Measurements from ENCODE around the gene UNC5CL. TPM values are rescaled to one million over a fixed set of nuclear protein-coding genes. Genes with fewer than 3 reads are reported as not detected.

Gene UNC5CL
- total RNA-seq, 1 experiment from 2014 or later = 2.2 TPM

DNA sequence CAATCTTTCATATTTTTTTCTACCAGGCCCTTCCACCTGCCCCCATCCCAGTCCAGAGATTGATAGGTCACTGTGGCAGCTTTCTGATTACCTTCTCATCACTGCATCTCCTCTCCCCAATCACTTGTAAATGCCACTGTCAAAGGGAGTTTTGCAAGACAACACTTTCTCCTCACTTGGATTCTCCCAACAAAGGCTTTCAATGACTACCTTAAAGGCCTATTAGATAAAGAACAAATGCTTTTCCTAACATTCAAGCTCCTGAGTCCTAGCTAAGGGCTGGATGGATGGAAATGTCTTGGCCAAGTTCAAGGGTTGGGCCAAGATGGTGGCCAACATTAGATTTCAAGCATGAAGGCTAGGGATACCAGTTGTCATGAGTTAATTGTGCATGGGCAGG, 55.3 kb downstream of the UNC5CL start:
- H3K4me1 ChIP-seq (ENCODE audit: control insufficient read depth in 1 of 2, insufficient read depth in 2 of 2, low read length in 2 of 2) = peaks cover 0 to 6% of the 10 kb centered on the region in 2 experiments; a peak in 1 of 4 replicates
- H3K9me2 ChIP-seq (ENCODE audit: insufficient read depth) = no peaks in the 10 kb centered on the region
- ChIA-PET CTCF (no interaction called here), POLR2A (no interaction called here), RAD21 (ENCODE audit: low non-redundant PET in 1 of 2, low total read pairs in 2 of 2, uncharacterized antibody in 2 of 2, unreplicated experiment in 2 of 2) (no interaction called here)
- H3K4me3 ChIP-seq (replicated peaks in 1 of 2; ENCODE audit: low read depth in 1 of 2, low read length in 2 of 2) = no peak overlapping the region
- no peak for DNase-seq (ENCODE audit: low read depth, low spot score)
- H3K27me3 ChIP-seq (ENCODE audit: insufficient read depth, low read length) = peaks cover 3% of the 10 kb centered on the region; the same call in 1 of the 2 replicates
- ATAC-seq = no peak
- TF ChIP-seq, protein P1, sequence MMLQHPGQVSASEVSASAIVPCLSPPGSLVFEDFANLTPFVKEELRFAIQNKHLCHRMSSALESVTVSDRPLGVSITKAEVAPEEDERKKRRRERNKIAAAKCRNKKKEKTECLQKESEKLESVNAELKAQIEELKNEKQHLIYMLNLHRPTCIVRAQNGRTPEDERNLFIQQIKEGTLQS (IDR thresholded peaks at IDR 0.05) = no peak
- TF ChIP-seq RAD21 (IDR thresholded peaks at IDR 0.05; ENCODE audit: low read depth) = no peak
- TF ChIP-seq YY1 (IDR thresholded peaks at IDR 0.05; ENCODE audit: extremely low read depth, insufficient replicate concordance, low read depth, low read length) = no peak
- TF ChIP-seq JUND (IDR thresholded peaks at IDR 0.05) = no peak
- TF ChIP-seq ZNF274 (IDR thresholded peaks at IDR 0.05; ENCODE audit: low read depth, low read length) = no peak
- no peak overlapping the region for H3K27ac ChIP-seq (ENCODE audit: low read depth, low read length)
- H3K9ac ChIP-seq (ENCODE audit: low read length) = no peak overlapping the region
- H3K36me3 ChIP-seq (ENCODE audit: control insufficient read depth in 1 of 2, insufficient read depth in 2 of 2, low read length in 2 of 2) = no peaks in the 10 kb centered on the region
- no TSS peak for BruUV-seq (replicated peaks)
- H3K9me3 ChIP-seq (ENCODE audit: control insufficient read depth in 1 of 2, insufficient read depth in 1 of 2, low read depth in 1 of 2, low read length in 2 of 2) = no peaks in the 10 kb centered on the region
- H3K79me2 ChIP-seq (ENCODE audit: insufficient read depth, low read length) = no peaks in the 10 kb centered on the region
- no peaks in the 10 kb centered on the region for H4K20me1 ChIP-seq (ENCODE audit: insufficient read depth)
- intact Hi-C loops (cut with micrococcal nuclease) = no loop called here
- H3K4me2 ChIP-seq (ENCODE audit: low read length) = no peak overlapping the region
- H2AFZ ChIP-seq (ENCODE audit: low read depth, low read length, poor library complexity, severe bottlenecking) = no peak overlapping the region

DNA sequence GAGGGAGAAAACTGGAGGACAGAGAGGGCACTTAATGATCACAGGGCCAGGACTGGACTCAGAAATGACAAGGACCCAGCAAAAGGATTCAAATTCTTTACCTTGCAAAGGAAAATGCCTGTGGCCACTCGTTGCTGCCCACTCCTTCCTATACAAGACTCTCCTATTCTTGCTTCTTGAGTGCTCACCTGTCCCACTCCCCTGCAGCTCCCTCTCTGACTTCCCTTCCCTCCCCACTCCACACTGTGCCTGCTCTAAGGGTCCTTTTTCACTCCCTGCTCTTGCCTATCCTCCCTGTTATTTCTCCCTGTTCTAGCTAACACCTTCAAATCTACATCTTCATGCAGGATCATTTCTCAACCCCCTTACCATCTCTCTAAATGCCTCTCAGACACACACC, 56.1 kb downstream of the UNC5CL start:
- H3K4me3 ChIP-seq (replicated peaks in 1 of 2; ENCODE audit: low read depth in 1 of 2, low read length in 2 of 2) = no peak overlapping the region
- no peak overlapping the region for H3K27ac ChIP-seq (ENCODE audit: low read depth, low read length)
- no TSS peak for BruUV-seq (replicated peaks)
- intact Hi-C loops (cut with micrococcal nuclease) = no loop called here
- CTCF ChIA-PET = no interaction called here
- ATAC-seq (no peak), DNase-seq (ENCODE audit: low read depth, low spot score) (no peak)
- H4K20me1 ChIP-seq (ENCODE audit: insufficient read depth) = no peaks in the 10 kb centered on the region
- POLR2A ChIA-PET = no interaction called here
- no peak overlapping the region for H2AFZ ChIP-seq (ENCODE audit: low read depth, low read length, poor library complexity, severe bottlenecking)
- H3K9ac ChIP-seq (ENCODE audit: low read length) = no peak overlapping the region
- no peaks in the 10 kb centered on the region for H3K9me2 ChIP-seq (ENCODE audit: insufficient read depth)
- no peak overlapping the region for H3K4me2 ChIP-seq (ENCODE audit: low read length)
- RAD21 ChIA-PET (ENCODE audit: low non-redundant PET in 1 of 2, low total read pairs in 2 of 2, uncharacterized antibody in 2 of 2, unreplicated experiment in 2 of 2) = no interaction called here
- no peaks in the 10 kb centered on the region for H3K9me3 ChIP-seq (ENCODE audit: control insufficient read depth in 1 of 2, insufficient read depth in 1 of 2, low read depth in 1 of 2, low read length in 2 of 2)
- H3K4me1 ChIP-seq (ENCODE audit: control insufficient read depth in 1 of 2, insufficient read depth in 2 of 2, low read length in 2 of 2) = peaks cover 0 to 6% of the 10 kb centered on the region in 2 experiments; a peak in 1 of 4 replicates
- peaks cover 11% of the 10 kb centered on the region; the same call in 1 of the 2 replicates for H3K27me3 ChIP-seq (ENCODE audit: insufficient read depth, low read length)
- no peaks in the 10 kb centered on the region for H3K79me2 ChIP-seq (ENCODE audit: insufficient read depth, low read length)
- no peaks in the 10 kb centered on the region for H3K36me3 ChIP-seq (ENCODE audit: control insufficient read depth in 1 of 2, insufficient read depth in 2 of 2, low read length in 2 of 2)
- TF ChIP-seq RAD21 (IDR thresholded peaks at IDR 0.05; ENCODE audit: low read depth) (no peak), FOSL1 (IDR thresholded peaks at IDR 0.05; ENCODE audit: low read depth) (no peak), ELF1 (IDR thresholded peaks at IDR 0.05; ENCODE audit: borderline replicate concordance, low read depth) (no peak), SP1 (IDR thresholded peaks at IDR 0.05; ENCODE audit: low read depth) (no peak), CBX3 (IDR thresholded peaks at IDR 0.05; ENCODE audit: low read depth) (no peak), POLR2AphosphoS5 (IDR thresholded peaks at IDR 0.05; ENCODE audit: low read depth, low read length) (no peak), EZH2 (IDR thresholded peaks at IDR 0.05) (no peak), SRF (IDR thresholded peaks at IDR 0.05; ENCODE audit: low read depth) (no peak), EZH2phosphoT487 (IDR thresholded peaks at IDR 0.05; ENCODE audit: borderline replicate concordance) (no peak), EGR1 (IDR thresholded peaks at IDR 0.05; ENCODE audit: low read depth) (no peak), ZFX (IDR thresholded peaks at IDR 0.05) (no peak)
- TF ChIP-seq, protein P2, sequence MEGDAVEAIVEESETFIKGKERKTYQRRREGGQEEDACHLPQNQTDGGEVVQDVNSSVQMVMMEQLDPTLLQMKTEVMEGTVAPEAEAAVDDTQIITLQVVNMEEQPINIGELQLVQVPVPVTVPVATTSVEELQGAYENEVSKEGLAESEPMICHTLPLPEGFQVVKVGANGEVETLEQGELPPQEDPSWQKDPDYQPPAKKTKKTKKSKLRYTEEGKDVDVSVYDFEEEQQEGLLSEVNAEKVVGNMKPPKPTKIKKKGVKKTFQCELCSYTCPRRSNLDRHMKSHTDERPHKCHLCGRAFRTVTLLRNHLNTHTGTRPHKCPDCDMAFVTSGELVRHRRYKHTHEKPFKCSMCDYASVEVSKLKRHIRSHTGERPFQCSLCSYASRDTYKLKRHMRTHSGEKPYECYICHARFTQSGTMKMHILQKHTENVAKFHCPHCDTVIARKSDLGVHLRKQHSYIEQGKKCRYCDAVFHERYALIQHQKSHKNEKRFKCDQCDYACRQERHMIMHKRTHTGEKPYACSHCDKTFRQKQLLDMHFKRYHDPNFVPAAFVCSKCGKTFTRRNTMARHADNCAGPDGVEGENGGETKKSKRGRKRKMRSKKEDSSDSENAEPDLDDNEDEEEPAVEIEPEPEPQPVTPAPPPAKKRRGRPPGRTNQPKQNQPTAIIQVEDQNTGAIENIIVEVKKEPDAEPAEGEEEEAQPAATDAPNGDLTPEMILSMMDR (IDR thresholded peaks at IDR 0.05 in 2 of 3, conservative IDR thresholded peaks at IDR 0.05 in 1 of 3; ENCODE audit: borderline replicate concordance in 1 of 3, insufficient read depth in 1 of 3, low read depth in 2 of 3, low read length in 2 of 3) = no peak
- TF ChIP-seq, protein P1 (IDR thresholded peaks at IDR 0.05) = no peak
